ENCODE data around the gene RGS5.

Gene RGS5

DNA sequence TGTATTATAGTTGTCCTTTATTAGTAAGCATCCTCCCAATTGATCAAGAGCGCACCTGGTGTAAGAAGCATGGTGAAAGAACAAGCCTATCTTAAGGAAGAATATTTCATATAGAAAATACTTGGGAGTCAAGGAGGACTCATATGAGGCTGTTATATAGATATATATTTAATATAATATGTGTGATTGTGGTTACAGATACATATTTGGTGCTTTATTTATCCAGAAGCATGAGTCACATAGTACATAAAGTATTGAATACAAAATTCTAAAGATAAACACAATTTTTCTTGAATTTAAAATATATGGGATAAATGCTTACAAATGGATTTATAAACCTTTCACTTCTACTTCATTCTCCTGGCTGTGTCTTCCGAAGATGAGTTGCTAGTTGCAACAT is 60.6 kb downstream of the RGS5 start:
- Histone ChIP-seq H4K20me1 (ENCODE audit: control insufficient read depth, insufficient read depth, low read depth, low read length) (no peaks in the 10 kb centered on the region), H3K79me2 (ENCODE audit: control insufficient read depth, low read length) (no peaks in the 10 kb centered on the region), H3K9me2 (replicated peaks; ENCODE audit: control insufficient read depth, low read length) (no peaks in the 10 kb centered on the region), H3K9me3 (ENCODE audit: control insufficient read depth, insufficient read depth, low read length) (no peaks in the 10 kb centered on the region), H3K27ac (ENCODE audit: low read depth, low read length) (no peak overlapping the region), H3K27me3 (ENCODE audit: control insufficient read depth, low read length) (no peaks in the 10 kb centered on the region), H3K4me3 (ENCODE audit: low read length) (no peak overlapping the region), H3K36me3 (ENCODE audit: control insufficient read depth, low read length) (no peaks in the 10 kb centered on the region), H3K4me1 (ENCODE audit: control insufficient read depth, low read length) (no peaks in the 10 kb centered on the region), H3F3A (ENCODE audit: control insufficient read depth, insufficient read depth) (no peaks in the 10 kb centered on the region), H3K4me2 (ENCODE audit: low read length) (no peak overlapping the region)
- TF ChIP-seq, protein P1, sequence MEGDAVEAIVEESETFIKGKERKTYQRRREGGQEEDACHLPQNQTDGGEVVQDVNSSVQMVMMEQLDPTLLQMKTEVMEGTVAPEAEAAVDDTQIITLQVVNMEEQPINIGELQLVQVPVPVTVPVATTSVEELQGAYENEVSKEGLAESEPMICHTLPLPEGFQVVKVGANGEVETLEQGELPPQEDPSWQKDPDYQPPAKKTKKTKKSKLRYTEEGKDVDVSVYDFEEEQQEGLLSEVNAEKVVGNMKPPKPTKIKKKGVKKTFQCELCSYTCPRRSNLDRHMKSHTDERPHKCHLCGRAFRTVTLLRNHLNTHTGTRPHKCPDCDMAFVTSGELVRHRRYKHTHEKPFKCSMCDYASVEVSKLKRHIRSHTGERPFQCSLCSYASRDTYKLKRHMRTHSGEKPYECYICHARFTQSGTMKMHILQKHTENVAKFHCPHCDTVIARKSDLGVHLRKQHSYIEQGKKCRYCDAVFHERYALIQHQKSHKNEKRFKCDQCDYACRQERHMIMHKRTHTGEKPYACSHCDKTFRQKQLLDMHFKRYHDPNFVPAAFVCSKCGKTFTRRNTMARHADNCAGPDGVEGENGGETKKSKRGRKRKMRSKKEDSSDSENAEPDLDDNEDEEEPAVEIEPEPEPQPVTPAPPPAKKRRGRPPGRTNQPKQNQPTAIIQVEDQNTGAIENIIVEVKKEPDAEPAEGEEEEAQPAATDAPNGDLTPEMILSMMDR (IDR thresholded peaks at IDR 0.05; ENCODE audit: low read depth, low read length, poor library complexity, severe bottlenecking): no peak

- Histone ChIP-seq H3K79me2 (ENCODE audit: control insufficient read depth, low read length) (no peaks in the 10 kb centered on the region), H3K9me3 (ENCODE audit: control insufficient read depth, insufficient read depth, low read length) (no peaks in the 10 kb centered on the region), H3K27ac (ENCODE audit: low read depth, low read length) (no peak overlapping the region), H3K36me3 (ENCODE audit: control insufficient read depth, low read length) (no peaks in the 10 kb centered on the region), H3K4me1 (ENCODE audit: control insufficient read depth, low read length) (no peaks in the 10 kb centered on the region), H3K4me2 (ENCODE audit: low read length) (no peak overlapping the region), H3K27me3 (ENCODE audit: control insufficient read depth, low read length) (no peaks in the 10 kb centered on the region), H4K20me1 (ENCODE audit: control insufficient read depth, insufficient read depth, low read depth, low read length) (no peaks in the 10 kb centered on the region), H3K9me2 (replicated peaks; ENCODE audit: control insufficient read depth, low read length) (no peaks in the 10 kb centered on the region), H3F3A (ENCODE audit: control insufficient read depth, insufficient read depth) (no peaks in the 10 kb centered on the region), H3K4me3 (ENCODE audit: low read length) (no peak overlapping the region)
- no peak for TF ChIP-seq EZH2phosphoT487 (IDR thresholded peaks at IDR 0.05; ENCODE audit: borderline replicate concordance, low read length)
- TF ChIP-seq, protein P1 (IDR thresholded peaks at IDR 0.05; ENCODE audit: low read depth, low read length, poor library complexity, severe bottlenecking): no peak
Observed at GRCh38 chr1:163141556-163141955, 61.2 kb downstream of the RGS5 start.

- Histone ChIP-seq H3K4me3 (ENCODE audit: low read length) (no peak overlapping the region), H4K20me1 (ENCODE audit: control insufficient read depth, insufficient read depth, low read depth, low read length) (no peaks in the 10 kb centered on the region), H3K4me1 (ENCODE audit: control insufficient read depth, low read length) (no peaks in the 10 kb centered on the region), H3K9me3 (ENCODE audit: control insufficient read depth, insufficient read depth, low read length) (no peaks in the 10 kb centered on the region), H3F3A (ENCODE audit: control insufficient read depth, insufficient read depth) (no peaks in the 10 kb centered on the region), H3K27ac (ENCODE audit: low read depth, low read length) (no peak overlapping the region), H3K27me3 (ENCODE audit: control insufficient read depth, low read length) (no peaks in the 10 kb centered on the region), H3K79me2 (ENCODE audit: control insufficient read depth, low read length) (no peaks in the 10 kb centered on the region), H3K36me3 (ENCODE audit: control insufficient read depth, low read length) (no peaks in the 10 kb centered on the region), H3K4me2 (ENCODE audit: low read length) (no peak overlapping the region), H3K9me2 (replicated peaks; ENCODE audit: control insufficient read depth, low read length) (no peaks in the 10 kb centered on the region)
- no peak for TF ChIP-seq EZH2phosphoT487 (IDR thresholded peaks at IDR 0.05; ENCODE audit: borderline replicate concordance, low read length)
- TF ChIP-seq, protein P1 (IDR thresholded peaks at IDR 0.05; ENCODE audit: low read depth, low read length, poor library complexity, severe bottlenecking): no peak
Observed at GRCh38 chr1:163137556-163138265, 65.0 kb downstream of the RGS5 start.
